Inflammatory macrophage (primary cell): Measurements from ENCODE around the gene SAA4.
"Not testable (repeated sequence)": the region's sequence is repeated elsewhere in the genome, so short reads cannot be mapped to it uniquely, and the experiment has no call there.

Experiments used
- DNase-seq, 2 donors: peaks; one replicate each; pipeline ENCODE4 v3.0.0-alpha.2; 2020 to 2022
- total RNA-seq, 18 experiments: gene quantifications; one replicate each; lab custom pipeline; 2026; ENCODE audit warnings: mixed read lengths in 6 of 18, inconsistent platforms in 2 of 18; lab: John Stamatoyannopoulos, UW

SAA4 gene
- total RNA-seq: 0 to 0.07 (median 0) reads per million in 18 experiments

DNA sequence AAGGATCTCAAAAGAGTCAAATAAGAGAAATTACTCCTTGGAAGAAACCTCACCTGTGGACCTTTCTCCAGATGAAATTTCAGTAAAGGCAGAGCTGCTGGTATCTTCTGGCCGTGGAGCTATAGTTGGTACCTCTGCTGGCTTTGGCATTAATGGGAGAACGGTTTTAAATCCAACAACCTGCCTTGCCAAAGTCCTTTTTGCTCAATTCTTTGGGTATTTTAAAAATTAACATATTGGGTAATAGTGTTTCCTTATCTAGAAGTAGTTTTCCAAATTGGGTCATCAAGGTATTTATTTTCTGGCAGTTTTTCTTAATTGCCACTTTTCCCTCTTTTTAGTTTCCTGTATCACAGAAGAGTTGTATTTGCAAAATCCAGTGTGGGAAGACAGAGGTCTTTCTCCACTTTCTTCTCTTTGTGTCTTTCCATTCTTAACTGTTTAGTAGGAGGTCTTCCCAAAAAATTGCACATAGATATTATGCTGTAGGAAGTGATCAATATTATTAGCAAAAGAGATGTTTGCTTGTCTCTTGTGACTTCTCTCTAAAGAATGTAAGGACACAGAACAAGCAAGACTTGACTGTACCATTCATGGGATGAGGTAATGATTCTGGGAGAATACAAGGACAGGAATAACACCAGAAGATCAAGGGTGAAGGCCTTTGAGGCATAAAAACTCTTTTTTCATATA, at the start of gene SAA4:
TSS of gene SAA4 (minus strand) at position 139 of the 693 bp plus-strand sequence. CDS start 876 bp downstream, outside the sequence.
- no peak for DNase-seq

GRCh38 chr11:18285841-18286240, 49.2 kb upstream of the SAA4 start:
- DNase-seq: no peak

- DNase-seq: peak in 1 of 2 donors; percentile 17
These were observed 46.0 kb upstream of the SAA4 start for GRCh38 chr11:18282626-18283025.

- peak in 1 of 2 donors; percentile 27 for DNase-seq
These were observed 43.9 kb upstream of the SAA4 start for GRCh38 chr11:18280438-18281045.

DNA sequence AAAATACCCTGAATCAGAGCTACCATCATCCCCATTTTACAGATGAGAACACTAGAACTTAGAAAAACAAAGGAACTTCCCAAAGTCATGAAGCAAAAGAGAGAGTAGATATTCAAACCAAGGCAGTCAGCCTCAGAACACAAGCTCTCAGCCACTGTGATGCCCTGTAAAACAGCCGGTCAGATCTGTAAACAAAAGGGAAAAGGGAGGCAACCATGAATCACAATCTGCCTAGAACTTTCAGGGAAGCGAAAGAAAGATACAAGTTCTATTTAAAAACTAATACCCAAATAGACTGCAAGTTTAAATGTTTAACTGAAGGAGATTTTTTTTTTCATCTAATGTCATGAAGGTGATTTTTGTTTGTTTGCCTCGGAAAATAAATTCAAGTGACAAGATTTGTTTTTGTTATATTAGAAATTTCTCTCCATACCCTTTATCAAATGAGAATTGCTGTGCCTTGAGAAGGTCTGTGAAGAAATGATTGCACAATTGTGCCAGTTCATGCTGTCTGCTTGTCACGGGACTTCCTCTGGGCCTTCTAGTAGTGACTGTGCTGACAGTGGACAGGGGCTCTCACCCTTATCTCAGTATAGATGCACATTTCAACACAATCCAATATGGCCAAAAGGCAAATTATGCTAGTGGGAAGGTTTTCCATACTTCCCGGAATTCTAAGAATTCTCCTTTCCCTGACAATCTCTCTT, 41.1 kb upstream of the SAA4 start:
- DNase-seq: peak; percentile 88

DNA sequence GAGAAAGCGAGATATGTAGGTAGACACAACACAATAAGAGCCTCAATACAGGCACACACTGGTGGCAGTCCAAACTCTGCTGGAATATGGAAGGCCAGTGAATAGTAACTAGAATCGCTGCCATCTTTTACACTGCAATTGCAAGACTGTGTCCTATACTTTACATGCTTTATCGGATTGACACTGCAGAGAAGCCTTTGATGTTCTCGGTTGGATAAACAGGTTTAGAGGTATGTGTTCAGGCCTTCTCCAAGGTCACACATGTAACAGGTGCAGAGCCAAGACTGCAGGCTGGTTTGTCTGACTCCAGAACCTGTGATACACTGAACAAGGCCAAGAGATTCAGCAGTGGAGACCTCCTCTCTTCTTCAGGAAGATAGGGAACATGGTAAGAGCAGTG, 34.6 kb upstream of the SAA4 start:
- no peak for DNase-seq

GRCh38 chr11:18270102-18270501, 33.5 kb upstream of the SAA4 start:
- DNase-seq: no peak

GRCh38 chr11:18269252-18269651, 32.6 kb upstream of the SAA4 start:
- DNase-seq: not testable (repeated sequence)

- not testable (repeated sequence) for DNase-seq
These were observed 30.9 kb upstream of the SAA4 start for GRCh38 chr11:18267335-18268133.

DNA sequence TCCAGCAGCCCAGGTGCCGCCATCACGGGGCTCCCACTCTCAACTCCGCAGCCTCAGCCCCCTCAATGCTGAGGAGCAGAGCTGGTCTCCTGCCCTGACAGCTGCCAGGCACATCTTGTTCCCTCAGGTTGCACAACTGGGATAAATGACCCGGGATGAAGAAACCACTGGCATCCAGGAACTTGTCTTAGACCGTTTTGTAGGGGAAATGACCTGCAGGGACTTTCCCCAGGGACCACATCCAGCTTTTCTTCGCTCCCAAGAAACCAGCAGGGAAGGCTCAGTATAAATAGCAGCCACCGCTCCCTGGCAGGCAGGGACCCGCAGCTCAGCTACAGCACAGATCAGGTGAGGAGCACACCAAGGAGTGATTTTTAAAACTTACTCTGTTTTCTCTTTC, 29.3 kb upstream of the SAA4 start, which contains the start of gene SAA1:
TSS of gene SAA1 (plus strand) at position 316 of the 400 bp plus-strand sequence. CDS start 624 bp downstream, outside the sequence.
- no peak for DNase-seq

DNA sequence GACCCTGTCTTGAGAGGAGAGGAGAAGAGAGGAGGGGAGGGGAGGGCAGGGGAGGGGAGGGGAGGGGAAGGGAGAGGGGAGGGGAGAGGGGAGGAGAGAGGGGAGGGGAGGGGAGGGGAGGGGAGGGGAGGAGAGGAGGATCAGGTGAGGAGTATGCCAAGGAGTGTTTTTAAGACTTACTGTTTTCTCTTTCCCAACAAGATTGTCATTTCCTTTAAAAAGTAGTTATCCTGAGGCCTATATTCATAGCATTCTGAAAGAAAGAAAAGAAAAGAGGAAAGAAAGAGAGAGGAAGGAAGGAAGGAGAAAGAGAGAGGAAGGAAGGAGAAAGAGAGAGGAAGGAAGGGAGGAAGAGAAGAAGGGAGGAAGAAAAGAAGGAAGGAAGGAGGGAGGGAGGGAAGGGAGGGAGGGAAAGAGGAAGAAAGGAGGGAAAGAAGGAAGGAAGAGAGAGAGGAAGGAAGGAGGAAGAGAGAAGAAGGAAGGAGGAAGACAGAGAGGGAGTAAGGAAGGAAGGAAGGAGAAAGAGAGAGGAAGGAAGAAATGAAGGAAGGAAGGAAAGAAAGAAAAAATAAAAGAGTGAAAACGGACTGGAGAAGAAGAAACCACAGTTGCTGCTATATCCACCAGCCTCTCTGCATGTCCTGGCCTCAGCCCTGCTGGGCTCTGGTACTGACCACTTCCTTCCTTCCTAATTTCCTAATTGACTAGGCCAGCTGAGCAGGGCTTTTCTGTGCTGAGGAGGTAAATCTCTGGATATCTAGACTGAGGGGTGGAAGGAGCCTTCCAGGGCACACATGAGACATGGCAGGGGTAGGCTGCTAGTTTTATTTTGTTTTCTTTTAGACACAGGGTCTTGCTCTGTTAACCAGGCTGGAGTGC, 28.3 kb upstream of the SAA4 start:
- DNase-seq: peak in 1 of 2 donors; percentile 18

GRCh38 chr11:18264035-18264434, 27.4 kb upstream of the SAA4 start:
- no peak for DNase-seq

- not testable (repeated sequence) for DNase-seq
These were observed 26.2 kb upstream of the SAA4 start for GRCh38 chr11:18262681-18263350.

DNA sequence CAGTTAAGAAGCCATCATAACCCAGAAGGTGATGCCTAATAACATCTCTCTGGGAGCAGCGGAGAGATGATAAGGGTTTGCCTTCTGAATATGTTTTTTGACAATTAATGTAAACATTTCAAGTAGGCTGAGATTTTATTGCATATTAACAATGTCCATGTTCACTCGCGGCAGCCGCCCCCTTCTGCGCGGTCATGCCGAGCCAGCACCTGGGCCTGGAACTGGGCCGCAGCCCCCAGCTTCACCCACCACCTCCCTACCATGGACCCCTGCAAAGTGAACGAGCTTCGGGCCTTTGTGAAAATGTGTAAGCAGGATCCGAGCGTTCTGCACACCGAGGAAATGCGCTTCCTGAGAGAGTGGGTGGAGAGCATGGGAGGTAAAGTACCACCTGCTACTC, 25.1 kb upstream of the SAA4 start:
- DNase-seq: no peak

GRCh38 chr11:18259259-18259658, 22.7 kb upstream of the SAA4 start:
- DNase-seq: no peak

- DNase-seq: no peak
These were observed 18.3 kb upstream of the SAA4 start for GRCh38 chr11:18254781-18255361.

DNA sequence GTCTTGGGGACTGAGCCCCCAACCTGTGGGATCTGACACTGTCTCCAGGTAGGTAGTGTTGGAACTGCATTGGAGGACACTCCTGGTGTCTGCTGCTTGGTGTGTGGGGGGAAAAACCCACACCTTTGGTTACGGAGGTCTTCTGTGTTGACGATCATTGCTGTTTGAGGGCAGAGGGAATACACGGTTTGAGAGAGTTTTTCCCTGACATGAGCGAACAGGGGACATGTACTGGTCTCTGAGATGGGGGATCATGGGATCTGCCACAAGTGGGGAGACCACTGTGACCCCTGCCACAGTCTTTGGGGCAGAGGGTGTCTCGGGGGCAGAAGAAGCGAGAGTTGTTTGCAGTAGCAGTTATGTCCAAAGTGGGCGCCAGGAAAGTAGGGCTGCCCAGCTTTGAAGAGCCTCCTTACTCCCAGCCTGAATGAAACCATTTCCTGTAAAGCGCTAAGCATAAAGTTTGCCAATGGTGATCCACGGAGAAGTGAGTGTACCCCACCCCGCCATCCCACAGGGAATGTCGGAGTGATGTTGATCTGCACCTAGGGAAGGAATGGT, 17.3 kb upstream of the SAA4 start:
- DNase-seq: no peak

- DNase-seq: no peak
These were observed 16.6 kb upstream of the SAA4 start for GRCh38 chr11:18253233-18253632.

DNA sequence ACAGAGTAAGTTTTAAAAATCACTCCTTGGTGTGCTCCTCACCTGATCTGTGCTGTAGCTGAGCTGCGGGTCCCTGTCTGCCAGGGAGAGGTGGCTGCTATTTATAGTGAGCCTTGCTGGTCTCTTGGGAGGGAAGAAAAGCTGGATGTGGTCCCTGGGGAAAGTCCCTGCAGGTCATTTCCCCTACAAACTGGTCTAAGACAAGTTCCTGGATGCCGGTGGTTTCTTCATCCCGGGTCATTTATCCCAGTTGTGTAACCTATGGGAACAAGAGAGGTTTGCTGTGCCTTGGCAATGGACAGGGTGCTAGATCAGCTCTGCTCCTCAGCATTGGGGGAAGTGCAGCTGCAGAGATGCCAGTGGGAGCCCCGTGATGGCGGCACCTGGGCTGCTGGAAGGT, 12.0 kb upstream of the SAA4 start, which contains the start of gene SAA2:
TSS of gene SAA2 (minus strand) at position 108 of the 400 bp plus-strand sequence. CDS start 657 bp downstream, outside the sequence.
- DNase-seq: no peak

DNA sequence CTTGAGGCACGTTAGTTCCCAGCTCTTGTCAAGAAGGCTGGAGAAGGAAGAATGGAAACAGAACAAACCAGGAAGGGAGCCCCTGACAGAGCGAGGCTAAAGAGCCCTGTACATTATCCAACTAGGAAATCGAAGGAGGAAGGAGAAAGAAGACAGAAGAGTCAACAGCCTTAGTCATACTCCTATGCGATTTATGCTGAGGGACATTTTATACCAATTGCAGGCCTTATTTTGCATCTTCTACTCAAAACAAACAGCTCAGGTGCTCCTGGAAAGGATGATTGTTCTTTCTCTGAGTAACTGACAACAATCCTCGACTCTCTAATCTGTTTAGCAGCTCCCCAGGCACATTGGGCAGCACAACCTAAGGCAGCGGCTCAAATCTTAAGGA, 10.6 kb upstream of the SAA4 start:
- not testable (repeated sequence) for DNase-seq
